GM23248 (cell line): ENCODE measurements around the gene CDH4. TPM values are rescaled to one million over a fixed set of nuclear protein-coding genes. Genes with fewer than 3 reads are reported as not detected.
"Not testable (repeated sequence)": the region's sequence is repeated elsewhere in the genome, so short reads cannot be mapped to it uniquely, and the experiment has no call there.

Source experiments
- DNase-seq: peaks from one replicate; pipeline ENCODE4 v3.0.0-alpha.2; 2015
- H2AFZ ChIP-seq: fragments of 200-600 bp; sonication (generic); 2 replicates; pipeline ENCODE4 v1.6.1; 2016; ENCODE audit warnings: antibody characterized with exemption
- H3F3A ChIP-seq: fragments of 200-600 bp; sonication (generic); 2 replicates; pipeline ENCODE4 v1.6.1; 2016; ENCODE audit warnings: mild to moderate bottlenecking, antibody characterized with exemption, mixed run types; ENCODE audit not compliant: insufficient read depth
- H3K27ac ChIP-seq: fragments of 200-600 bp; sonication (generic); 2 replicates; pipeline ENCODE4 v1.5.1; 2016; ENCODE audit warnings: mild to moderate bottlenecking
- H3K27me3 ChIP-seq: fragments of 200-600 bp; sonication (generic); replicated peaks from 2 replicates; pipeline ENCODE4 v1.6.1; 2016; ENCODE audit warnings: mild to moderate bottlenecking; ENCODE audit not compliant: insufficient read depth
- H3K36me3 ChIP-seq: fragments of 200-600 bp; sonication (generic); 2 replicates; pipeline ENCODE4 v1.6.1; 2016; ENCODE audit warnings: low read depth, mild to moderate bottlenecking
- H3K4me1 ChIP-seq: fragments of 200-600 bp; sonication (generic); 2 replicates; pipeline ENCODE4 v1.6.1; 2016; ENCODE audit warnings: mild to moderate bottlenecking; ENCODE audit not compliant: insufficient read depth
- H3K4me2 ChIP-seq: fragments of 200-600 bp; sonication (generic); one replicate; pipeline ENCODE4 v1.6.1; 2016; ENCODE audit warnings: mild to moderate bottlenecking; ENCODE audit not compliant: unreplicated experiment
- H3K4me3 ChIP-seq: fragments of 200-600 bp; sonication (generic); 2 replicates; pipeline ENCODE4 v1.5.1; 2016; ENCODE audit warnings: mild to moderate bottlenecking
- H3K79me2 ChIP-seq: fragments of 200-600 bp; sonication (generic); 2 replicates; pipeline ENCODE4 v1.6.1; 2016; ENCODE audit warnings: mild to moderate bottlenecking; ENCODE audit not compliant: insufficient read depth
- H3K9ac ChIP-seq: fragments of 200-600 bp; sonication (generic); 2 replicates; pipeline ENCODE4 v1.6.1; 2016; ENCODE audit warnings: mild to moderate bottlenecking
- H3K9me2 ChIP-seq: fragments of 200-600 bp; sonication (generic); 2 replicates; pipeline ENCODE4 v1.6.1; 2016; ENCODE audit warnings: mixed run types, mild to moderate bottlenecking, moderate library complexity; ENCODE audit not compliant: insufficient read depth
- H3K9me3 ChIP-seq: fragments of 200-600 bp; sonication (generic); one replicate; pipeline ENCODE4 v1.6.1; 2017; ENCODE audit warnings: low read depth
- H4K20me1 ChIP-seq: fragments of 200-600 bp; sonication (generic); 2 replicates; pipeline ENCODE4 v1.6.0; 2016; ENCODE audit not compliant: insufficient read depth
- EZH2 ChIP-seq: fragments of 200-600 bp; sonication (generic); IDR thresholded peaks from 2 replicates; pipeline ENCODE4 v1.6.1; 2018; ENCODE audit warnings: antibody characterized with exemption, mild to moderate bottlenecking; ENCODE audit not compliant: insufficient read depth, poor library complexity, severe bottlenecking
- EZH2phosphoT487 ChIP-seq: fragments of 200-600 bp; sonication (generic); IDR thresholded peaks from 2 replicates; pipeline ENCODE4 v1.6.1; 2018; ENCODE audit warnings: antibody characterized with exemption, moderate library complexity, mild to moderate bottlenecking, low read depth; ENCODE audit not compliant: insufficient read depth
- WGBS, 2 experiments: methylation state at CpG; one replicate each; pipeline ENCODE4 v1.1.6; 2015 to 2017; ENCODE audit warnings: low lambda C conversion rate in 2 of 2, low coverage in 1 of 2; ENCODE audit errors: missing lambda C conversion rate in 2 of 2; 5-methylcytosine and 5-hydroxymethylcytosine counted together
- in situ Hi-C: fragments of 300-500 bp; cut with MboI; formaldehyde crosslinking; loops from 2 replicates; pipeline ENCODE4 v1.15.0; 2020
- polyA plus RNA-seq: library from polyadenylated mRNA; unstranded; fragments of >200 nt; fragmentation: Nextera tagmentation; extraction: Ambion mirVana; gene quantifications from 2 replicates; pipeline ENCODE4 v1.2.1, GENCODE V29; 2016
- total RNA-seq: library from RNA; depleted of rRNA; stranded (reverse); fragments of >200 nt; shearing (Covaris generic); gene quantifications from 2 replicates; pipeline ENCODE4 v1.2.3, GENCODE V29; 2014

Gene CDH4
- total and polyA plus RNA-seq, 2 experiments from 2014 or later = 1.1 to 3.9 TPM

GRCh38 chr20:61850926-61851900 lies 599.2 kb downstream of the CDH4 start:
- H3K4me1 ChIP-seq = no peaks in the 10 kb centered on the region
- no peaks in the 10 kb centered on the region for H3F3A ChIP-seq
- 19 to 22% methylated on average over 32 of the region's 32 CpGs for WGBS, 2 experiments
- no peak overlapping the region for H3K4me3 ChIP-seq
- no peak overlapping the region for H3K27ac ChIP-seq
- no peak overlapping the region for H2AFZ ChIP-seq
- no peak overlapping the region for H3K9ac ChIP-seq
- H3K4me2 ChIP-seq = no peak overlapping the region
- no peaks in the 10 kb centered on the region for H3K36me3 ChIP-seq
- TF ChIP-seq EZH2 = peak; percentile 50
- 0 out of 2 replicates have a peak, but pooled peaks have one; percentile 31 for TF ChIP-seq EZH2phosphoT487
- H3K79me2 ChIP-seq = no peaks in the 10 kb centered on the region
- no peaks in the 10 kb centered on the region for H3K9me2 ChIP-seq
- DNase-seq = no peak
- peaks cover 11% of the 10 kb centered on the region; the same call in 1 of the 2 replicates for H3K27me3 ChIP-seq
- in situ Hi-C loops = no loop called here
- no peaks in the 10 kb centered on the region for H4K20me1 ChIP-seq
- H3K9me3 ChIP-seq = no peaks in the 10 kb centered on the region

- Histone ChIP-seq H3K27ac (no peak overlapping the region), H3K79me2 (no peaks in the 10 kb centered on the region), H4K20me1 (no peaks in the 10 kb centered on the region), H3K9me3 (no peaks in the 10 kb centered on the region), H3K9ac (no peak overlapping the region), H3K4me2 (no peak overlapping the region), H3F3A (no peaks in the 10 kb centered on the region), H3K4me1 (no peaks in the 10 kb centered on the region), H3K9me2 (no peaks in the 10 kb centered on the region), H3K27me3 (peaks cover 11% of the 10 kb centered on the region; the same call in 1 of the 2 replicates), H3K36me3 (no peaks in the 10 kb centered on the region), H2AFZ (no peak overlapping the region), H3K4me3 (no peak overlapping the region)
- TF ChIP-seq EZH2 = no peak
- no peak for TF ChIP-seq EZH2phosphoT487
- in situ Hi-C loops = no loop called here
- no peak for DNase-seq
- 63 to 64% methylated on average over 26 to 27 of the region's 29 CpGs for WGBS, 2 experiments
Observed at GRCh38 chr20:61852268-61853072, 600.4 kb downstream of the CDH4 start.

GRCh38 chr20:61853073-61854005 lies 601.3 kb downstream of the CDH4 start:
- Histone ChIP-seq H3K9me2 (no peaks in the 10 kb centered on the region), H3K36me3 (no peaks in the 10 kb centered on the region), H3K4me2 (no peak overlapping the region), H2AFZ (no peak overlapping the region), H3K27ac (no peak overlapping the region), H3K9me3 (no peaks in the 10 kb centered on the region), H4K20me1 (no peaks in the 10 kb centered on the region), H3K79me2 (no peaks in the 10 kb centered on the region), H3F3A (no peaks in the 10 kb centered on the region), H3K4me1 (no peaks in the 10 kb centered on the region), H3K27me3 (peaks cover 11% of the 10 kb centered on the region; the same call in 1 of the 2 replicates), H3K4me3 (no peak overlapping the region), H3K9ac (no peak overlapping the region)
- in situ Hi-C loops = no loop called here
- WGBS, 2 experiments = 49 to 54% methylated on average over 23 to 24 of the region's 24 CpGs
- TF ChIP-seq EZH2phosphoT487 = no peak
- DNase-seq = no peak

- in situ Hi-C loops, H2AFZ ChIP-seq, H3K79me2 ChIP-seq, H3K9me3 ChIP-seq, H3K9me2 ChIP-seq, H3K4me1 ChIP-seq, H3K27ac ChIP-seq, DNase-seq, H3K4me3 ChIP-seq, H3F3A ChIP-seq, H3K9ac ChIP-seq, H3K4me2 ChIP-seq, H3K36me3 ChIP-seq, H4K20me1 ChIP-seq: not testable (repeated sequence)
- WGBS, 2 experiments = 65 to 70% methylated on average over 3 to 4 of the region's 4 CpGs
- H3K27me3 ChIP-seq = peaks cover 11% of the 10 kb centered on the region; the same call in 1 of the 2 replicates
Observed at GRCh38 chr20:61854538-61854937, 602.5 kb downstream of the CDH4 start.
